NCI-H2107 treated with DMSO at 0.1 percent for 48 hours (cell line): ENCODE data around the gene NRL.
"Not testable (repeated sequence)": the region's sequence is repeated elsewhere in the genome, so short reads cannot be mapped to it uniquely, and the experiment has no call there.

ENCODE experiments used
- DNase-seq: peaks from one replicate; lab custom pipeline; 2025; ENCODE audit not compliant: unreplicated experiment; lab: John Stamatoyannopoulos, UW

Gene NRL

GRCh38 chr14:24054646-24055045 is 60.1 kb downstream of the NRL start:
- no peak for DNase-seq

- DNase-seq: no peak
Observed at GRCh38 chr14:24054324-24054641, 60.5 kb downstream of the NRL start.

GRCh38 chr14:24053548-24054323 is 61.0 kb downstream of the NRL start:
- no peak for DNase-seq

GRCh38 chr14:24052656-24053547 is 61.8 kb downstream of the NRL start:
- no peak for DNase-seq

GRCh38 chr14:24051789-24052655 is 62.7 kb downstream of the NRL start, which contains the start of gene CARMIL3:
Gene CARMIL3 (plus strand): TSS chr14:24052009. CDS start chr14:24052154, 145 bp downstream.
- DNase-seq: peak; percentile 23

- DNase-seq: no peak
Observed at GRCh38 chr14:24051176-24051788, 63.5 kb downstream of the NRL start.

GRCh38 chr14:24050753-24051152 is 64.0 kb downstream of the NRL start:
- DNase-seq: not testable (repeated sequence)

- DNase-seq: not testable (repeated sequence)
Observed at GRCh38 chr14:24049002-24049401, 65.7 kb downstream of the NRL start.

GRCh38 chr14:24042746-24043145 is 72.0 kb downstream of the NRL start:
- DNase-seq: no peak

- DNase-seq: no peak
Observed at GRCh38 chr14:24040692-24041091, 74.1 kb downstream of the NRL start.

- DNase-seq: no peak
Observed at GRCh38 chr14:24038686-24039085, 76.1 kb downstream of the NRL start.

GRCh38 chr14:24037658-24038037 is 77.1 kb downstream of the NRL start:
- DNase-seq: no peak

- DNase-seq: not testable (repeated sequence)
Observed at GRCh38 chr14:24036963-24037657, 77.6 kb downstream of the NRL start.

GRCh38 chr14:24036169-24036962 is 78.4 kb downstream of the NRL start:
- peak; percentile 90 for DNase-seq

- not testable (repeated sequence) for DNase-seq
Observed at GRCh38 chr14:24035769-24036168, 79.0 kb downstream of the NRL start.

- DNase-seq: no peak
Observed at GRCh38 chr14:24032727-24033418, 81.9 kb downstream of the NRL start.

- not testable (repeated sequence) for DNase-seq
Observed at GRCh38 chr14:24031331-24031730, 83.4 kb downstream of the NRL start.

GRCh38 chr14:24029687-24030086 is 85.1 kb downstream of the NRL start:
- not testable (repeated sequence) for DNase-seq
